ENCODE measurements around the gene MAD1L1.

Gene MAD1L1

DNA sequence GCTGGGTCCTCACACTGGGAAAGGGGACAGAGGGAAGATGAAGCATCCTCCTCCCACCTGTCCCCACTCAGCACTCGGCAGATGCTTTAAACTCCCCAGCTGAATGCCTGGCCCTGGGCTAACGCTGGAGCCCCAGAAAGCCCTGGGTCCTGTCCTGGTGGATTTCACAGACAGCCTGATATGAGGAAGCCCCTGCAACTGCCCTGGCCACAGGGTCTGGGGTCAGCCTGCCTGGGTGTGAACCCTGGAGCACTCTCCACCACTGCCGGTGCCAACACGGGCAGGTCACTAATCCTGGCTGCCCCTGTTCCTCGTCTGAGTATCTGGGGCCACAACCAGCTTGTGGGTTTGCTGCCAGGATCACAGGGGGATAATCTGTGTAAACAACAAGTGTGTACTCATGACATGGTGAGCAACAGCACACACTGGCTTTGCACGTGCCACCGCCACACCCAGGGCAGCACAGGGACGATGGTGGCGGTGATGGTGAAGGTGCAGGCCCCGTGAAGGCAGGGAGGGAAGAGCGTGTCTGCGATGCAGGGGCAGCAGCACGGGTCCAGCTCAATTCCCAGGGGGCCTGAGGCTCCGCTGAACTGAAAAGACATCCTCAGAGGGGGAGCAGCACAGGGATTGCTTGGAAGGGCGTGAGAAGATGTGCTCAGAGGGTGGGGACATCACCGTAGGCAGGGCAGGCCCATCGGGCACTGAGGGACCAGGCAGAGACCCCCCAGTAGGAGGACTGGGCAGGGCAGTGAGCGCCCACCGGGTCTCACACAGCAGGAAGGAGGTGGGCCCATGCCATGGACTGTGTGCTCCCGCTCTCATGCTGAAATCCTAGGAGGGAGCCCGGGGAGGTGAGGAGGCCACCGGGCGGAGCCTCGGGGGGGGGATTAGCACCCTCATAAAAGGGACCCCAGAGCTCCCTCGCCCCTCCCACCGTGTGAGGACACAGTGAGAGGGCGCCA lies 238.7 kb downstream of the MAD1L1 start:
- DNase-seq: no peak

DNA sequence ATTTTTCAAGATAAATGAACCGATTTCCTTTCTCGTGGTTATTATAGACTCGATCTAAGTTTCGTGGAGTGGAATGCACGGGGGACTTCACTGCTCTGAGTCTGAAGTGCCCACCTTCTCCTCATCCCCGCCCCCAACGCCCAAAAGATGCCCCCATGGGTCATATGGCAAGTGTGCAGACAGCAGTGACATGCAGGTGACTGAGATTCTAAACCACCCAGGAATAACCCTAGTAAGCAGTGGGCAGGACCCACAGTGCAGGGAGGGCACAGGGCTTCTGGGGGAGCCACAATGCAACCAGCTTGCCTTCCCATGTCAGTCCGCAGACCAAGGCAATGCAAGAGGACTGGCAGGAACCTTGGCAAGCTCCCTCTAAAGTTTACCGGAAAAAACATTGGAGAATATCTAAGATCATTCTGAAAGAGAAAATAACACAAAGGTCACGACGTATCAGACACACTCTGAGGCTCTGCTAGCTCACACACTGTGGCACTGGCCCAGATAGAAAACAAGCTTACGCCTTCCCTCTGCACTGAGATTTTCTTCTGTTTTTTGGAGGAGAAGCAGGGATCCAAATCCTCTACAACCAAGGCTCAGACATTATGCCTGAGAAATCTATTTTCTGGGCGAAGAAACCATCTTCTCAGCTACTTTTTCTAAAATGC lies 239.6 kb downstream of the MAD1L1 start:
- DNase-seq: no peak

DNA sequence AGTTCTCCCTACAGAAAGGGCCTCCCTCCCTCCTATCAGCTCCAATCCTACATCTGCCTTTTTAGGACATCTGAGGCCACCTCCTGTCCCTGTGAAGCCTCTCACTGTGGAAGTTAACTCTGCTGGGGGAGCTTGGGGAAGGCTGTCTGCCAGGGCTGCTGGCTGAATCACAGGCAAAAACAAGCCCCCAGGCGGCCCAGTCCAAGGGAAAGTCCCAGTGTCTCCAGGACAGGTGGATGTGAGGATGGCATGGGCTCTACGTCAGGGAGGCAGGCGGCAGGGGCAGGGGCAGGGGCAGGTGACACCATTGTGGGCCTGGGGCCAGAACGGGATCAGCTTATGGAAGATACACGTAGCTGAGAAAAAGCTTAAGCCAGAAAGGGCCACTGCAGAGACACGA lies 240.2 kb downstream of the MAD1L1 start:
- DNase-seq: no peak

DNA sequence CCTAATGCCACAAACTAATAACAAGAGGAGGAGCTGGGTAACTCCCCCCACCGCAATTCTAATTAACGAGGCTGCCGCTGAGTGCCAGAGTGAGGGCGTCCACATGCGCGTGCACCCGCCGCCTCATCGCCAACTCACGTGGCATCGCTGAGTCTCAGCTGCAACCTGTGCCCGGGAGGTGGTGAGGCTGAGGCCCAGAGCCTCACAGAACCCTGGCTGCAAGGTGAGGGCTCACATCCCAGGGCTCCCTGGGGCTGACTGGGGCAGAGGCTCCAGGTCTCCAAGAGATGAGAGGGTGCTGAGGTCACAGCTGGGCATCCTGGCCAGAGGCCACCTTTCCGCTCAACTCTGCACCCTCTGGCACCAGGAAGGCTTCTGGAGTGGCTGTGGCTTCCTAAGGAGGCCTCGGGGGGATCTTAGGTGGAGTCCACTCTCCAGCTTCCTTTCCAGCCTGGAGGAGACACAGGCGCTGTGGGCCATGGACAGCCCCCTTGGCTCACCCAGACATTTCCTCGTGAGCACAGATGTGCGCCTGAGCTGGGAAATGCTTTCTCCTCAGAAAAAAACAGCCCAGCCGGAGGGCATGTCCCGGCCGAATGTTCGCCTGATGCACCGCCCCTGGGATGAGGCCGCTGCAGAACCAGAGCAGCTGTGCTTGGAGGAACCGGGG lies 242.6 kb downstream of the MAD1L1 start:
- no peak for DNase-seq

DNA sequence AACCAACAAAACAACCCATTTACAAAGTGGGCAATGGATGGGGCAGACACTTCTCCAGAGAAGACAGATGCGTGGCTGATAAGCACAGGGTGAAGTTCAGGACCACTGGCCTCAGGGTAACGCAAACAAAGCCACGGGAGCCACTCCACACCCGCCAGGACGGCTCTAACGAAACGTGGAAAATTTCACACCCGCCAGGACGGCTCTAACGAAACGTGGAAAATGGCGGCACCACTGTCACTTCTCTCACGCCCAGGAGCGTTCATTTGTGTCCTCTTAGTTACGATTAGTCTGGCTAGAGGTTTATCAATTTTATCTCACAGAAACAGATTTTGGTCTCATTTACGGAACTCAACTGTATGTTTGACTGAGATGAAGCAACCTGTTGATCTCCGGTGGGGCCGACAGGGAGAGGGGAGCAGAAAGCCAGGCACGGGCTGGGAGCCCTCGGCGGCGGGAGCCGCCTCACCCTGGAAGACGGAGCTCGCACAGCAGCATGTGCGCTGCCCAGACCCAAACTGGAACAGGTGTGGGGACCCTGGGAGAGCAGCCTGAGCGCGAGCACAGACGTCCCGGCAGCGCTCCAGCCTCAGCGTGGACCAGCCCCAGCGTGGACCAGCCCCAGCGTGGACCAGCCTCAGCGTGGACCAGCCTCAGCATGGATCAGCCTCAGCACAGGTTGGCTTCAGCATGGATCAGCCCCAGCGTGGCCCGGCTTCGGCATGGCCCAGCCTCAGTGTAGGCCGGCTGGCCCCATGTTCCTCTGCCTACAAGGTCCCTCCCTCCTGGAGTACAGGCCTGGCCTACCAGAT lies 243.5 kb downstream of the MAD1L1 start:
- no peak for DNase-seq

DNA sequence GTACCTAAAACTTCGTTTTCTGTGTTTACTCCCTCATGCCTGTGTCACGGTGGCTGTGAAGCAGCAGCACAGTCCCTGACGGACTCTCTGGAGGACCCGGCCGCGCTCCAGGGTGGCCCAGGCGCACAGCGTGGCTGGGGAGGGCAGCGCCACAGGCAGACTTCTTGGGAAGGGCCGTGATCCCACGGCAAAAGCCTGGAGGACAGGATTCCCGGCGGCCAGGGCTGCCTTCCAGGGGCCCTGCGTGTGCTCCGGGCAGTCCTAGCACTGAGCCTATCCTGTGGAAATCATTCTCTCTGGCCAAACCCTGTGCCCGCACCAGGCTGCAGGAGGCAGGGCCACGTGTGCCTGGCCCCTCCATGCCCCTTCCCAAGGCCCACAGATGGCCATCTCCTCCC lies 244.2 kb downstream of the MAD1L1 start:
- no peak for DNase-seq

DNA sequence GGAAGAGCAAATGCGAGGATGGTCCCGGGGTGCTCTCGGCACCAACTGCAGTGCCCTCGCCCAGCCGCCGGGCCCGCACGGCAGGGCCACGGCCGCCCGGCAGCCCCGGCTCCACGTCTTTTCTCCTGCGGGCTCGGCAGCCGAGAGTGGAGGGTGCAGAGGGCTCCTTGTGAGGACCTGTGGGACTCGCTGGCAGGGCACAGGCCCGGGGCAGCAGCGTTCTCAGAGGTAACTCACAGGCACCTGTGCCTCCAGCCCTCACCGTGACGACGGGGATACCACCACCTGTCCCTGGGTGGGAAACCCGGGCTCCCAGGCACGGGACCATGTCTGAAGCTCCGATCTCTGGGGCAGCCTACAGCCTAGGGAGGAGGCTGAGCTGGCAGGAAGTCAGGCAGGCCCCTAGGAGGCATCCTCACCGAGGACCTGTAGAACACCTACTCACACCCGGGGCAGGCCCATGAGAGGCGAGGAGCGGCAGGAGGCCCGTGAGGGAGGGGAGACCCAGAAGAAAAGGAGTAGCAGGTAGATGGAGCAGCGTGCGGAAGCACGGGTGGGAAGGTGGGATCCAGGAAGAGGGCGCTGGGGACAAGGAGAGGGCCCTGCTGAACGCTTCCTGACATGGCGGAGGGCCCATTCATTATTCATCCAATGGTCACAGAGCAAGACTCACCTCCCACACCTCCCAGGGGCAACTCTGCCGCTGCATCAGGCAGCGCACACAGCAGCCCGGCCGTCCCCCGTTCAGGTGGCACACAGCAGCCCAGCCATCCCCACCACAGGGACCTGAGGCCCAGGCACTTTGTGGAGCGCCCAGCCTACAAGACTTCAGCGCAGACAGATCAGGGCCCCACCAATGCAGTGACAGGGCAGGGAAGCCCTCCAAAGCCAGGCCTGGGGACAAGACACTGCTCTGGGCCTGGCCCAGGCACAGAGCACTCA lies 244.9 kb downstream of the MAD1L1 start:
- DNase-seq: no peak

DNA sequence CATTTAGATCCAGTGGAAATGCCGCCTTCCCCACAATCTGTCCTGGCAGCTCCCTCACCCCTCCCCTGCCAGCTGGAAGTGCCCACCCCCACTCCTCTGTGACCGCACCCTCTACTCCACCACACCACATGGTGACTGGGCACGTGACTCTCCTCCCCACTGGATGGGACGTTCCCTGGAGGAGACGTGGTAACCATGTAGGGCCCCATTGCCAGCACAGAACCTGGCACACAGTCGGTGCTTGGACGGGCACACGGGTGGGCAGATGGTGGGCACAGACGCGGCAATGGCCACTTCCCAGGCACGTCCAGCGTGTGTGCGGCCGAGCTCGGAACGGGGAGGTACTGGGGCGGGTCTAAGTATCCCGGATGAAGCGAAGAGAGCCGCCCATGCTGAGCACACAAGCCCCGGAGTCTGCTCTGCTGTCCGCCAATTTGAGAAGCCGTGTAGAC lies 245.6 kb downstream of the MAD1L1 start:
- no peak for DNase-seq

DNA sequence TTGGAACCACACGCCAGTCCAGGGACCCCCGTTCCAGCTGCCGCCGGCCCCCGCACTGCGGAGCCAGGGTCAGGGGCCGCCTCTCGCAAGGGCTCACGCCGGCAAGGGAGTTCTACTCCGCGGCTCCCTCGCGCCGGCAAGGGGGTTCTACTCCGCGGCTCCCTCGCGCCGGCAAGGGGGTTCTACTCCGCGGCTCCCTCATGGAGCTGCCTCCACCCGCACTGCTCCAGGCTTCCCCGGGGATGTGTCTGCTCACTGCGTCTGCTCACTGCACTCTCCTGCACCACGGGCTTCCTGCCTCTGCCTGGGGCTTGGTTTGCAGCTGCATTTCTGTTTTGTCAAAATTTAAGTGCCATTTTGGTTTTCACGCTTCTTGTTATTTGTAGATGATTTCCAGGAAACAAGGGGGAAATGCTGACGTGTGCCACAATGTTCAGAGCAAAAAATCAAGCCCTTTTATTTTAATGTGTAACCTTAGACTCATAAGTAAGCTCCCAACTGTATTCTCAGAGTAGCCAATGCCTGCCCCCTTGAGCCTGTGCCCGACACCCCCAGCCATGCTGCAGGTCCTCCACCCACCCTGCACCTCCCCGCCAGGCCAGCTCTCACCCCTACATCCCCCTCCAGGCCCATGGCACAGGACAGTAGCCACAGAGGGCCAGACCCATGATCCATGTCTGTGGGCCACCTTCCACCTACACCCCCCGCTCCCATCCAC lies 246.2 kb downstream of the MAD1L1 start:
- peak; percentile 68 for DNase-seq

DNA sequence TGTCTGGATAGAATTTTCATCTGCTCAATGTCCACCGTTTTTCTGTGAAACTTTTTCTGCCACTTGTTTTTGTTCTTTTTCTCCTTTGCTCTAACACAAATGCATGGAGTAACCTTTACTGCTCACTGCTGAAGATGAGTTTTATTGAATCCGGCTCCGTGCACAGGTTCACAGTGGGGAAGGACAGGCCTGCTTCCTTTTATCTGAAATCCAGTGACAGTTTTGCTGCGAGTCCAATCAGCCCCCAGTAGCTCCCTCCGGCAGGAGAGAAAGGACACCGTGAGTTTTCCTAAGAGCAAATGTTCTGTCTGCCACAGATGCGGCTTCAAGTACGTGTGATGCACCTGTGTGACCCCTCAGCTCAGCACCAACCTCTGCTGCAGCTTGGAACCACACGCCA lies 246.8 kb downstream of the MAD1L1 start:
- DNase-seq: no peak

DNA sequence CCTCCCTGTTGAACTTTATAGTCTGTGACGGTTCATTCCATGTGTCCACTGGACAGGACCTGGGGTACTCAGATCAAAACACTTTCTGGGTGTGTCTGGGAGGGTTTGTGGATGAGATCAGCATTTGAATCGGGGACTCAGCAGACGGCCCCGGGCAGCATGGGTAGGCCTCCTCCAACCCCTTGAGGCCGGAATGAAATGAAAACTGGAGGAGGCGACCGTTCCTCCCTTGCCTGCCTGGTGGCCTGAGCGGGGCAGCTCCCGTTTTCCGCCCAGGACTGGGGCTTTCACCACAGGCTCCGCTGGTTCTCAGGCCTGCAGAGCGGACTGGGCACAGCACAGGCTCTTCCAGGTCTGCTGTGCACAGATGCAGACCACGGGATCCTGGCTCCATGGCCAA lies 247.7 kb downstream of the MAD1L1 start:
- no peak for DNase-seq

DNA sequence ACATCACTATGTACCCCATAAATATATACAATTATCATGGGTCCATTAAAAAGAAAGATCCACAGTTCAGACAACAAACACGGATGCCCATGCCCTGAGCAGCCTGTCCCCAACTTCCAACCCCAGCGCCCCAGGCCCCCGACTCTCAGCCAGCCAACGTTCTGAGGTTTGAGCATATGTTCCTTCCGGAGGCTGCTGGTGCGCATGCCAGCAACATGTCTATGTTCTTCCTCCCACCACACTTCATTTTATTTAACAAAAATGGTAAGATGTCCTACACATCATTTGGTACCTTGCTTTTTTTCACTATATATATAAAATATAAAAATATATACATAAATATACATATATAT lies 250.9 kb downstream of the MAD1L1 start:
- no peak for DNase-seq

DNA sequence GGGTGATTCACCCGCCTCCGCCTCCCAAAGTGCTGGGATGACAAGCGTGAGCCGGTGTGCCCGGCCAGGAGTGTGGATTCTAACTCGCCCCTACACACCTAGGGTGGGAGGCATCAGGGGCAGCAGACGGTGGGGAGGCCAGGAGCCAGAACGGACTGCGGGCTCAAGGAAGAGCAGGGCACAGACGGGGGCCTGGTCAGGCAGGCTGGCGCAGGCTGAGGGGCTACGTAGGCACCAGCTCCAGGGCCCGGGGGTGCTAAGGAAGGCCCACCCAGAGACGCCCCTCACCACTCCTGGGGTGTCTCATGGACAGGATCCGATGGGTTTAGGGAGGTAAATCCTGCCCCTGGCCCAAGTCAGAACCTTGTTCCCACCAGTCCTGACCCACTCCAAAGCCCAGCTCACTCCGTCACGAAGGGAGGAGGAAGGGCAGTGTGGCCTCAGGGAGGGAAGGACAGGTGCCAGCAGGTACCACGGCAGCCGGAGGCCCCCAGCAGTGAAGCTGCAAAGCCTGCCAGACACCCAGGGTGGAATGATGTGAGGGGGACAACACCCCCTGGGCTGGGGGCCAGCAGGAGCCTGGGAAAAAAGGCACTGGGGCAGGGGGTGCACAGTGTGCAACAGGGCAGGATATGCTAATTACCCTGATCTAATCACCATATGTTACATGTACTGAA lies 251.4 kb downstream of the MAD1L1 start:
- no peak for DNase-seq

DNA sequence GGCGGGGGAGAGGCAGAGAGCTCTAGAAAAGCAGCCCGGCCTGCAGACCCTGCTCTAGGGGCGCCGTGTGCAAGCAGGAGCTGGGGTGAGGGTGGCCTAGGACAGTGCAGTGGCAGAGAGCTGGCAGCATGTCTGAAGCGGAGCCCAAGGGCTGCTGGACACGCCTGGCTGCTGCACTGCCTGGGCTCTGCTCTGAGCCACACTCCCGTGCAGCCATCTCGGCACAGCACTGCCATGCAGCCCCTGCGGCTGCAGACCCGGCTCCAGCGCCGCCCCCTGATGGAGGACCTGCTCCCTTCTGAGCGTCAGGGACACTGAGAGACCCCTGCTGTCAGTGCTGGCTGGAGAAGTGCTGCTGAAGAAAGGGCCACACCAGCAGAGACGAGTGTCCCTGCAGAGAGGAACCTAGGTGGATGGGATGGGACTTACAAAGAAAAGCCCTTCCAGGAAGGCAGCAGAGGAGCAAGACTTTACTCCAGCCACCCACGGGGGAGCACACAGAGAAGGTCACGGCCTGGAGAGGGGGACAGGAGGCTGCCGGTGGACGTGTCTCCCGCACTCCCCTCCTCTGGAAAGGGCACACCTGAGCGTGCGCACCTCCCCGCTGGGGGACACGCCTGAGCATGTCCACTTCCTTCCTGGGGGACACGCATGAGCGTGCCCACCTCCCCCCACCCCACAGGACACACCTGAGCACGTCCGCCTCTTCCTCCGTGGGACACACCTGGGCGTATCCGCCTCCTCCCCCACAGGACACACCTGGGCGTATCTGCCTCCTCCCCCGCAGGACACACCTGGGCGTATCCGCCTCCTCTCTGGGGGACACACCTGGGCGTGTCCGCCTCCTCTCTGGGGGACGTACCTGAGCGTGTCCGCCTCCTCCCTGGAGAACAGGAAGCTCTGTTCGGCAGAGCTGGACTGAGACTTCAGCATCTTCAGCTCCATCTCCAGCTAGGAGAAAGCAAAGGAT lies 252.9 kb downstream of the MAD1L1 start:
- DNase-seq: no peak

DNA sequence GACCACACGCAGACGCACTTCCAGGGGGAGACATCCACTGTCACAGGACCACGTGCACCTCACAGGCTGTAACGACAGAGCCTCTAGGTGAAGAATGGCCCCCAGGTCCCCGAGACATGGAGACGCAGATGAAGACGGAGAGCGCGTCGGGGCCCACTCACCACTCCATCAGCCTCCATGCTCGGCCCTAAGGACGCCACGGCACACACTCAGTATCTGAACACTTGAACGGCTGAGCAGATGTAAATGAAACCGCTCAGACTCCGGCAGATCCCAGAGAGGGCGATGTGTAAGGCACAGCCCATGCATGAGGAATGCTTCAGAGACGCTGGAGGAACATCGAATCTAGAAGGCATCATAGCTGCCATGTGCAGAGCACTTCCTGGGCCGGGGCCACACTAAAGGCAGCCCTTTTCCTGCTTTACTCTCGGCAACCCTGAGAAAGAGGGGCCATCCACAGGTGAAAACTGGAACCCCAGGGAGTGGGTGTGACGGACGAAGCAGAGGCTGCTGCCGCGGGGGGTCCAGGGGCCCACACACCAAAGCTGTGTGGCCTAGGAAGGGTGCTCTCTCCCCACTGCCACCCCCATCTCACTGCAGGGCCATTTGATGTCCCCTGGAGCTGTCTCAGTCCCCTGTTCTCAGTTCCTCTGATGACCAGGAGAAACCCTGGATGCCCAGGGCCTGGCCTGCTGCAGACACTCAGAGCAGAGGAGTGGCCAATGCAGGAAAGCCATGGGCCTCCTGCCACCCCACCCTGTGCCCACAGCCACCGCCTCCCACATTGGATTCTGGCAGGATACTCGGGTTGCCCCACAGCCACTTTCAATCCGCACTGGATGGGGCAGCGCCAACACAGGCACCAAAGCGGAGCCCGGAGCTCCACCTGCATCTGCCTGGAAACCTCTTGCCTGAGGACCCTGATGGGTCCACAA lies 253.8 kb downstream of the MAD1L1 start:
- no peak for DNase-seq

DNA sequence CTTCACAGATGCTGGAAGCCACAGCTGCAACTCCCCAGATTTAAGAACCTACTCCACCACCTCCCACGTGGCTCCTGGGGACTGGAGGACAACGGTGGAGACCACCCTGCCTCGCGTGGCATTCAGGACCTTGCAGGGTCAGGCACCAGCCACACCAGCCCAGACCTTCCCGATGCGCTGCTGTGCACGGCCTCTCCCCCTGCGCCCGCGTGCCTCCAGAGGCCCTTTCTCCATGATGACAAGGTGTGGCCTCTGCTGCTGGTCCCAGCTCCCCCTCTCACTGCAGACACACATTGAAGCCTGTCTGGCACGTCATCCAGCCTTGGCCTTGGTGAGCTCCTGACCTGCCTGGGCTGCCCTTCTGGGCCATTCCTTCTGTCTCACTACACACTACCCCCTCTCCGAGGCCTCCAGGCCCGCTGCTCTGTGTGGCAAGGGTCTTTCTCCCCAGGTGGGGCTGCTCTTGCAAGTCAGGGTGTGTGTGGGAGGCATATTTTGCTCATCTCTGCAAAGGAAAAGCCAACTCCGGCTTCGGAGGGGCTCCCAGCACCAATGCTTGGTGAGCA lies 254.8 kb downstream of the MAD1L1 start:
- no peak for DNase-seq

DNA sequence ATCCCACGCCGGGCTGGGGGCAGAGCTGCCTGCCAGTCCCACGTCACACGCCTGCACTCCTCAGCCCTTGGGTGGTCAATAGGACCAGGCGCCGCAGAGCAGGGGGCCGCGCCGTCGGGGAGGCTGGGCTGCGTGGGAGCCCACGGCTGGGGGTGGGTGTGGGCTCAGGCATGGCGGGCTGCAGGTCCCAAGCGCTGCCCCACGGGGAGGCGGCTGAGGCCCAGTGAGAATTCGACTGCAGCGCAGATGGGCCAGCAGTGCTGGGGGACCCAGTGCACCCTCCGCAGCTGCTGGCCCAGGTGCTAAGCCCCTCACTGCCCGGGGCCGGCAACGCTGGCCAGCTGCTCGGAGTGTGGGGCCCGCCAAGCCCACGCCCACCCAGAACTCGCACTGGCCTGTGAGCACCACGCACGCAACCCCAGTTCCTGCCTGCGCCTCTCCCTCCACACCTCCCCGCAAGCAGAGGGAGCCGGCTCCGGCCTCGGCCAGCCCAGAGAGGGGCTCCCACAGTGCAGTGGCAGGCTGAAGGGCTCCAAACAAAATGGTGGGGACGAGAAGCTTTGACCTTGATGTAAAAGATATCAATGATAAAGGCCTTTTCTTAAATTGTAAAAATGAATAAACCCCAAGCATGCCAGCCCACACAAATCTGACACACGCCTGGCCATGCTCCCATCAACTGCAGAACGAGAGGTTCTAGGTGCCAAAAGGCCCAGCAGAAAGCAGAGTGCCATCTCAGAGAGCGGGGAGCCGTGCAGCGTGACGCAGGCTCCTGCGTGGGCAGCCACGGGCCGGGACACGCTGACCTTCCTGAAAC lies 255.5 kb downstream of the MAD1L1 start:
- no peak for DNase-seq

All from CD4-positive, alpha-beta T cell treated with Interleukin-10 for 1 hour (primary cell).